ENCODE results near the gene HIPK1.
"Not testable (repeated sequence)": the region's sequence is repeated elsewhere in the genome, so short reads cannot be mapped to it uniquely, and the experiment has no call there.

HIPK1 gene

GRCh38 chr1:113943028-113943811 lies 14.1 kb downstream of the HIPK1 start:
- DNase-seq = no peak

- no peak for DNase-seq
These were observed 16.2 kb downstream of the HIPK1 start for GRCh38 chr1:113945329-113945728.

- DNase-seq = no peak
These were observed 17.0 kb downstream of the HIPK1 start for GRCh38 chr1:113946112-113946511.

- no peak for DNase-seq
These were observed 17.7 kb downstream of the HIPK1 start for GRCh38 chr1:113946678-113947387.

GRCh38 chr1:113947388-113948107 lies 18.4 kb downstream of the HIPK1 start:
- no peak for DNase-seq

- not testable (repeated sequence) for DNase-seq
These were observed 19.0 kb downstream of the HIPK1 start for GRCh38 chr1:113948151-113948550.

GRCh38 chr1:113949007-113949406 lies 19.9 kb downstream of the HIPK1 start:
- DNase-seq = no peak

- no peak for DNase-seq
These were observed 21.8 kb downstream of the HIPK1 start for GRCh38 chr1:113950908-113951307.

- DNase-seq = no peak
These were observed 22.6 kb downstream of the HIPK1 start for GRCh38 chr1:113951719-113952118.

- no peak for DNase-seq
These were observed 28.9 kb downstream of the HIPK1 start for GRCh38 chr1:113957984-113958383.

GRCh38 chr1:113958691-113959090 lies 29.6 kb downstream of the HIPK1 start:
- DNase-seq = no peak

GRCh38 chr1:113963281-113963906 lies 34.3 kb downstream of the HIPK1 start:
- DNase-seq = no peak

GRCh38 chr1:113965703-113966412 lies 36.7 kb downstream of the HIPK1 start:
- peak in 1 of 58 donors; percentile 23 for DNase-seq

- no peak for DNase-seq
These were observed 43.8 kb downstream of the HIPK1 start for GRCh38 chr1:113972954-113973353.

GRCh38 chr1:113975211-113975895 lies 46.2 kb downstream of the HIPK1 start:
- DNase-seq = no peak

GRCh38 chr1:113976609-113977278 lies 47.6 kb downstream of the HIPK1 start:
- DNase-seq = peak in 1 of 58 donors; percentile 7

GRCh38 chr1:113977906-113978305 lies 48.8 kb downstream of the HIPK1 start:
- no peak for DNase-seq

GRCh38 chr1:113978863-113979702 lies 50.0 kb downstream of the HIPK1 start, which contains the start of gene OLFML3:
Gene OLFML3, plus strand, starts transcription at chr1:113979474. Its CDS starts 43 bp downstream, at chr1:113979517.
- peak in 49 of 58 donors; percentile 22 to 86 (median 58) for DNase-seq

GRCh38 chr1:113980110-113980509 lies 51.0 kb downstream of the HIPK1 start:
- peak in 5 of 58 donors; percentile 7 to 21 (median 12) for DNase-seq

Data from anterior cingulate cortex (tissue), 58 donors.